B cell (primary cell): Measurements from ENCODE around the gene SAPCD2. TPM values are rescaled to one million over a fixed set of nuclear protein-coding genes. Genes with fewer than 3 reads are reported as not detected.

Source experiments
- ATAC-seq: fragments of 200-7000 bp; cut with Tn5 transposase; one replicate; pipeline ENCODE4 v1.10.0; 2021; ENCODE audit warnings: low read depth, mild to moderate bottlenecking, moderate number of reproducible peaks, moderate library complexity
- CTCF ChIA-PET: fragments of 350-600 bp; sonication (Branson Sonifier 250); formaldehyde crosslinking; loops from one replicate; lab custom pipeline; 2021; ENCODE audit warnings: antibody characterized with exemption, inconsistent platforms; lab: Charles Lee
- POLR2A ChIA-PET: fragments of 350-600 bp; sonication (Branson Sonifier 250); formaldehyde crosslinking; loops from one replicate; lab custom pipeline; 2021; ENCODE audit warnings: antibody characterized with exemption; lab: Charles Lee
- DNase-seq: peaks from one replicate; pipeline ENCODE4 v3.0.0; 2013
- H2AFZ ChIP-seq: 2 replicates; pipeline ENCODE4 v1.6.1; 2012; ENCODE audit warnings: mild to moderate bottlenecking, low read depth, low read length; ENCODE audit not compliant: insufficient read depth, poor library complexity, severe bottlenecking
- H3K27ac ChIP-seq, 2 donors: 1 replicate in 1 of 2; 2 replicates in 1 of 2; pipeline ENCODE4 v1.5.1; 2012 to 2013; ENCODE audit warnings: low read length in 2 of 2, mild to moderate bottlenecking in 2 of 2, moderate library complexity in 1 of 2
- H3K27me3 ChIP-seq, 4 experiments: fragments of 200-600 bp in 1 of 4; sonication (generic) in 1 of 4; replicated peaks in 1 of 4; 1 replicate in 2 of 4; 2 replicates in 2 of 4; pipeline versions ENCODE4 v1.6.1 to v1.7.0; 2013 to 2016; ENCODE audit warnings: low read length in 3 of 4, mild to moderate bottlenecking in 2 of 4, mixed read lengths in 1 of 4, moderate library complexity in 1 of 4; ENCODE audit not compliant: insufficient read depth in 4 of 4, control insufficient read depth in 3 of 4; ENCODE audit errors: control extremely low read depth in 1 of 4
- H3K36me3 ChIP-seq, 2 experiments: replicated peaks in 1 of 2; 1 replicate in 1 of 2; 2 replicates in 1 of 2; pipeline versions ENCODE4 v1.6.1 to v1.7.1; 2013; ENCODE audit warnings: low read length in 1 of 2; ENCODE audit not compliant: insufficient read depth in 2 of 2, control insufficient read depth in 1 of 2; ENCODE audit errors: control extremely low read depth in 1 of 2, extremely low read depth in 1 of 2
- H3K4me1 ChIP-seq, 2 donors: fragments of 200-600 bp in 1 of 2; sonication (generic) in 1 of 2; 1 replicate in 1 of 2; 2 replicates in 1 of 2; pipeline versions ENCODE4 v1.5.1 to v1.6.1; 2013 to 2017; ENCODE audit warnings: low read length in 2 of 2; ENCODE audit not compliant: control insufficient read depth in 2 of 2, insufficient read depth in 2 of 2
- H3K4me2 ChIP-seq: replicated peaks from 2 replicates; pipeline ENCODE3; 2012; ENCODE audit warnings: mild to moderate bottlenecking, low read depth, low read length; ENCODE audit not compliant: poor library complexity, severe bottlenecking
- H3K4me3 ChIP-seq, 5 experiments: fragments of 200-600 bp in 1 of 5; sonication (generic) in 1 of 5; 1 replicate in 3 of 5; 2 replicates in 2 of 5; pipeline versions ENCODE4 v1.5.1 to v1.7.0; 2011 to 2016; ENCODE audit warnings: low read length in 4 of 5, mild to moderate bottlenecking in 4 of 5, low read depth in 2 of 5, control low read depth in 1 of 5, moderate library complexity in 1 of 5; ENCODE audit not compliant: insufficient read depth in 1 of 5; ENCODE audit errors: control extremely low read depth in 1 of 5, extremely low read depth in 1 of 5
- H3K79me2 ChIP-seq: fragments of 200-600 bp; sonication (generic); one replicate; pipeline ENCODE4 v1.6.0; 2016; ENCODE audit warnings: low read length; ENCODE audit not compliant: control insufficient read depth, insufficient read depth
- H3K9ac ChIP-seq: fragments of 200-600 bp; sonication (generic); 2 replicates; pipeline ENCODE4 v1.6.1; 2017; ENCODE audit warnings: mild to moderate bottlenecking, low read length, moderate library complexity
- H3K9me3 ChIP-seq, 3 donors: one replicate each; pipeline versions ENCODE4 v1.6.1 to v1.7.1; 2013; ENCODE audit warnings: low read length in 2 of 3; ENCODE audit not compliant: control insufficient read depth in 2 of 3, insufficient read depth in 1 of 3; ENCODE audit errors: control extremely low read depth in 1 of 3
- H4K20me1 ChIP-seq: 2 replicates; pipeline ENCODE4 v1.6.0; 2012; ENCODE audit warnings: mild to moderate bottlenecking, low read length; ENCODE audit not compliant: insufficient read depth, control insufficient read depth, poor library complexity, severe bottlenecking
- H3K27ac Mint-ChIP-seq: one replicate; pipeline ENCODE4 v1.8.0; 2021; ENCODE audit warnings: mixed read lengths
- H3K27me3 Mint-ChIP-seq: one replicate; pipeline ENCODE4 v1.8.0; 2021; ENCODE audit warnings: mixed read lengths
- H3K4me1 Mint-ChIP-seq: one replicate; pipeline ENCODE4 v1.8.0; 2021; ENCODE audit warnings: mixed read lengths
- H3K4me3 Mint-ChIP-seq: one replicate; pipeline ENCODE4 v1.8.0; 2021; ENCODE audit warnings: mixed read lengths
- H3K9me3 Mint-ChIP-seq: one replicate; pipeline ENCODE4 v1.8.0; 2022; ENCODE audit warnings: mixed read lengths; ENCODE audit not compliant: insufficient read depth
- CTCF ChIP-seq: fragments of 200-600 bp; IDR thresholded peaks from one replicate; pipeline ENCODE4 v1.8.0; 2022; ENCODE audit warnings: antibody characterized with exemption, mild to moderate bottlenecking
- EZH2 ChIP-seq: IDR thresholded peaks from 2 replicates; pipeline ENCODE4 v1.6.1; 2012; ENCODE audit warnings: borderline replicate concordance, low read depth, mild to moderate bottlenecking, moderate library complexity, low read length; ENCODE audit not compliant: insufficient read depth, poor library complexity, severe bottlenecking
- WGBS: methylation state at CpG from one replicate; pipeline ENCODE4 v1.1.5; 2013; ENCODE audit warnings: missing lambda C conversion rate; ENCODE audit not compliant: insufficient coverage; 5-methylcytosine and 5-hydroxymethylcytosine counted together
- intact Hi-C: fragments of 100-400 bp; cut with micrococcal nuclease; formaldehyde crosslinking; loops from one replicate; pipeline ENCODE4 v1.10.0; 2022
- polyA plus RNA-seq: library from polyadenylated mRNA; depleted of rRNA; stranded (reverse); fragments of >200 nt; gene quantifications from 2 replicates; pipeline ENCODE4 v1.2.3, GENCODE V29; 2012
- total RNA-seq, 2 donors: library from RNA; stranded (reverse); fragments of 120-200 nt in 1 of 2; gene quantifications; 1 replicate in 1 of 2; 2 replicates in 1 of 2; pipeline versions ENCODE4 v1.2.3 to v1.2.4, GENCODE V29; 2013 to 2022

The SAPCD2 gene
- total and polyA plus RNA-seq, 2 donors (not counting 1 experiment from before 2014, with no cell fraction given): 0.39 to 0.69 TPM

GRCh38 chr9:137048655-137049543, 21.5 kb downstream of the SAPCD2 start:
- intact Hi-C loops: no loop called here
- peaks cover 0 to 39% (median 0%) of the 10 kb centered on the region in 3 donors for H3K9me3 ChIP-seq
- H3K4me1 Mint-ChIP-seq: peaks cover 15% of the 10 kb centered on the region
- H3K27me3 Mint-ChIP-seq: peaks cover 17% of the 10 kb centered on the region
- no peaks in the 10 kb centered on the region for H3K36me3 ChIP-seq
- ATAC-seq: no peak
- no peak overlapping the region for H3K9ac ChIP-seq
- ChIA-PET CTCF (interaction anchor here (0.7 to 3.2 kb wide), 4 partner anchors 11 to 250 kb away, joined by 3 to 22 read pairs (median 6); no protein-coding TSS in a partner anchor), POLR2A (no interaction called here)
- no peaks in the 10 kb centered on the region for H3K79me2 ChIP-seq
- peaks cover 5% of the 10 kb centered on the region for H4K20me1 ChIP-seq
- H3K4me3 ChIP-seq: no peak overlapping the region
- no peak for DNase-seq
- peaks cover 0 to 92% (median 59%) of the 10 kb centered on the region in 4 experiments for H3K27me3 ChIP-seq
- no peak overlapping the region for H3K4me2 ChIP-seq
- no peak for TF ChIP-seq EZH2
- TF ChIP-seq CTCF: no peak
- H3K4me1 ChIP-seq: peaks cover 38 to 51% of the 10 kb centered on the region in 2 donors
- no peak overlapping the region for H3K27ac Mint-ChIP-seq
- no peak overlapping the region for H2AFZ ChIP-seq
- 47% methylated on average over 70 of the region's 72 CpGs for WGBS
- no peak overlapping the region for H3K27ac ChIP-seq
- no peak overlapping the region for H3K4me3 Mint-ChIP-seq
- H3K9me3 Mint-ChIP-seq: no peaks in the 10 kb centered on the region
